Activated naive CD4-positive, alpha-beta T cell treated with anti-CD3 and anti-CD28 coated beads, Interleukin-2, amount 50 U/mL, for 24 hours (primary cell): Measurements from ENCODE around the gene RBM45.

Experiments
- H3K27ac Mint-ChIP-seq: one replicate; pipeline ENCODE4 v1.8.0; 2021; ENCODE audit warnings: mild to moderate bottlenecking, mixed read lengths
- H3K27me3 Mint-ChIP-seq: one replicate; pipeline ENCODE4 v1.8.0; 2021; ENCODE audit warnings: mixed read lengths
- H3K36me3 Mint-ChIP-seq: one replicate; pipeline ENCODE4 v1.8.0; 2021; ENCODE audit warnings: mixed read lengths
- H3K4me1 Mint-ChIP-seq: one replicate; pipeline ENCODE4 v1.8.0; 2021; ENCODE audit warnings: mixed read lengths
- H3K4me3 Mint-ChIP-seq: one replicate; pipeline ENCODE4 v1.8.0; 2021; ENCODE audit warnings: mild to moderate bottlenecking, mixed read lengths
- H3K9me3 Mint-ChIP-seq: one replicate; pipeline ENCODE4 v1.8.0; 2021; ENCODE audit warnings: mixed read lengths

The RBM45 gene

DNA sequence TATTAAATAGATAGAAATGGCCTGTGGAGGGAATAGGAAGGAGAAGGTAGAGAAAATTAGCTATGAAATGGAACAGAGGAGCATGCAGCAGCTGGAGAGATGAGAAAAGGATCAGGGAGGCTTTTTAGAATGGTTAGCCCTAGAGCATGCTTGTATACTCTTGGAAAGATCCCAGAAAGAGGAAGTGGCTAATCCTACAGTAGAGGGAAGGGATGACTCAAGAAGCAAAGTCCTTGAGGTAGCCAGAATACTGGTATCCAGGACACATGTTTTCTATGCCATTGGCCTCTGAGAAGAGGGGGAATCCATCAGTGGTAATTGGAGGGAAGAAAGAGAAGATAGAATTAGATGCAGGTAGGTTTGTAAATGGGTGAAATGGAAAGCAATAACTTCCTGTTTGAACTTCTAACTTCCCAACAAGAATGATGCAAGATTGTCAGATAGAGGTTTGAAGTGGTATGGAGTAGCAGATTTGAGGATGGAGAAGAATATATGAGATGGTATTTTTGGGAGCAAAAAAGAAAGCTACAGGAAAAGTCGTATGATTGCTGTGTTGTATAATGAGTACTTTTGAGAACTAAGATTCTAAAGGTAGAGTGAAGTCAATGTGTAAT is 64.9 kb downstream of the RBM45 start:
- Mint-ChIP-seq H3K36me3 (peaks cover 3% of the 10 kb centered on the region), H3K9me3 (peaks cover 5% of the 10 kb centered on the region), H3K27ac (no peak overlapping the region), H3K4me1 (no peaks in the 10 kb centered on the region), H3K4me3 (no peak overlapping the region), H3K27me3 (peaks cover 16% of the 10 kb centered on the region)
